Astrocyte (in vitro differentiated cells and primary cell): ENCODE data around the gene ADAMTS17. TPM values are rescaled to one million over a fixed set of nuclear protein-coding genes. Genes with fewer than 3 reads are reported as not detected.

ENCODE experiments used
- DNase-seq: peaks from one replicate; pipeline ENCODE4 v3.0.0-alpha.2; 2010; ENCODE audit warnings: low read depth
- FAIRE-seq: peaks from 2 replicates; lab custom pipeline; 2011; peaks lifted over from hg19 to GRCh38; lab: Jason Lieb, UNC
- H2AFZ ChIP-seq: 2 replicates; pipeline ENCODE4 v1.6.0; 2012; ENCODE audit warnings: low read depth, low read length, inconsistent platforms
- H3K27ac ChIP-seq: 2 replicates; pipeline ENCODE4 v1.5.1; 2011; ENCODE audit warnings: low read depth, low read length, inconsistent platforms
- H3K27me3 ChIP-seq: 2 replicates; pipeline ENCODE4 v1.6.0; 2011; ENCODE audit warnings: low read length, inconsistent platforms; ENCODE audit not compliant: insufficient read depth
- H3K36me3 ChIP-seq: 2 replicates; pipeline ENCODE4 v1.5.1; 2011; ENCODE audit warnings: low read length, inconsistent platforms; ENCODE audit not compliant: insufficient read depth
- H3K4me1 ChIP-seq: 2 replicates; pipeline ENCODE4 v1.5.1; 2011; ENCODE audit warnings: low read length, inconsistent platforms; ENCODE audit not compliant: insufficient read depth
- H3K4me2 ChIP-seq: 2 replicates; pipeline ENCODE4 v1.6.0; 2012; ENCODE audit warnings: low read length, inconsistent platforms
- H3K4me3 ChIP-seq: 2 replicates; pipeline ENCODE4 v1.5.1; 2011; ENCODE audit warnings: low read depth, mild to moderate bottlenecking, low read length, inconsistent platforms; ENCODE audit not compliant: insufficient read depth
- H3K79me2 ChIP-seq: 2 replicates; pipeline ENCODE4 v1.6.0; 2012; ENCODE audit warnings: mild to moderate bottlenecking, low read length, inconsistent platforms; ENCODE audit not compliant: insufficient read depth
- H3K9ac ChIP-seq: 2 replicates; pipeline ENCODE4 v1.6.0; 2012; ENCODE audit warnings: mild to moderate bottlenecking, low read length, inconsistent platforms
- H3K9me3 ChIP-seq: 2 replicates; pipeline ENCODE4 v1.5.1; 2012; ENCODE audit warnings: low read depth, mild to moderate bottlenecking, low read length, inconsistent platforms; ENCODE audit not compliant: insufficient read depth
- H4K20me1 ChIP-seq: 2 replicates; pipeline ENCODE4 v1.6.0; 2012; ENCODE audit warnings: low read length, inconsistent platforms; ENCODE audit not compliant: insufficient read depth
- H3K27ac Mint-ChIP-seq: one replicate; pipeline ENCODE4 v1.8.0; 2021; ENCODE audit warnings: mild to moderate bottlenecking, mixed read lengths; ENCODE audit not compliant: unreplicated experiment
- H3K27me3 Mint-ChIP-seq: one replicate; pipeline ENCODE4 v1.8.0; 2021; ENCODE audit warnings: low read depth, mixed read lengths; ENCODE audit not compliant: unreplicated experiment
- H3K36me3 Mint-ChIP-seq: one replicate; pipeline ENCODE4 v1.8.0; 2021; ENCODE audit warnings: low read depth, mixed read lengths; ENCODE audit not compliant: unreplicated experiment
- H3K4me1 Mint-ChIP-seq: one replicate; pipeline ENCODE4 v1.8.0; 2021; ENCODE audit warnings: low read depth, mixed read lengths; ENCODE audit not compliant: unreplicated experiment
- H3K4me3 Mint-ChIP-seq: one replicate; pipeline ENCODE4 v1.8.0; 2021; ENCODE audit warnings: mild to moderate bottlenecking, moderate library complexity, mixed read lengths; ENCODE audit not compliant: unreplicated experiment
- H3K9me3 Mint-ChIP-seq: one replicate; pipeline ENCODE4 v1.8.0; 2021; ENCODE audit warnings: mild to moderate bottlenecking, mixed read lengths; ENCODE audit not compliant: unreplicated experiment
- EZH2 ChIP-seq: IDR thresholded peaks from 2 replicates; pipeline ENCODE4 v1.6.1; 2012; ENCODE audit warnings: mild to moderate bottlenecking, low read length, inconsistent platforms; ENCODE audit not compliant: insufficient read depth
- total RNA-seq: library from RNA; stranded (reverse); gene quantifications from 2 replicates; pipeline ENCODE4 v1.2.1, GENCODE V29; 2021
- TF ChIP-seq, protein P1 (sequence below): IDR thresholded peaks from 2 replicates; pipeline ENCODE4 v1.5.1; 2011; ENCODE audit warnings: low read depth, mild to moderate bottlenecking, inconsistent platforms, low read length, moderate library complexity; ENCODE audit not compliant: insufficient read depth

Gene ADAMTS17
- total RNA-seq, 1 donor from 2014 or later = 0.27 TPM

GRCh38 chr15:99943466-99943865, 398.3 kb downstream of the ADAMTS17 start:
- Histone ChIP-seq H3K36me3 (no peaks in the 10 kb centered on the region), H3K9ac (no peak overlapping the region), H3K9me3 (peaks cover 8% of the 10 kb centered on the region), H2AFZ (no peak overlapping the region), H3K27ac (no peak overlapping the region), H3K4me1 (no peaks in the 10 kb centered on the region), H3K79me2 (no peaks in the 10 kb centered on the region), H3K4me3 (no peak overlapping the region), H3K27me3 (no peaks in the 10 kb centered on the region), H3K4me2 (no peak overlapping the region), H4K20me1 (no peaks in the 10 kb centered on the region)
- Mint-ChIP-seq H3K4me3 (no peak overlapping the region), H3K4me1 (no peaks in the 10 kb centered on the region), H3K27ac (no peak overlapping the region), H3K36me3 (peaks cover 3% of the 10 kb centered on the region), H3K9me3 (peaks cover 9% of the 10 kb centered on the region), H3K27me3 (peaks cover 5% of the 10 kb centered on the region)
- FAIRE-seq = no peak
- TF ChIP-seq, protein P1, sequence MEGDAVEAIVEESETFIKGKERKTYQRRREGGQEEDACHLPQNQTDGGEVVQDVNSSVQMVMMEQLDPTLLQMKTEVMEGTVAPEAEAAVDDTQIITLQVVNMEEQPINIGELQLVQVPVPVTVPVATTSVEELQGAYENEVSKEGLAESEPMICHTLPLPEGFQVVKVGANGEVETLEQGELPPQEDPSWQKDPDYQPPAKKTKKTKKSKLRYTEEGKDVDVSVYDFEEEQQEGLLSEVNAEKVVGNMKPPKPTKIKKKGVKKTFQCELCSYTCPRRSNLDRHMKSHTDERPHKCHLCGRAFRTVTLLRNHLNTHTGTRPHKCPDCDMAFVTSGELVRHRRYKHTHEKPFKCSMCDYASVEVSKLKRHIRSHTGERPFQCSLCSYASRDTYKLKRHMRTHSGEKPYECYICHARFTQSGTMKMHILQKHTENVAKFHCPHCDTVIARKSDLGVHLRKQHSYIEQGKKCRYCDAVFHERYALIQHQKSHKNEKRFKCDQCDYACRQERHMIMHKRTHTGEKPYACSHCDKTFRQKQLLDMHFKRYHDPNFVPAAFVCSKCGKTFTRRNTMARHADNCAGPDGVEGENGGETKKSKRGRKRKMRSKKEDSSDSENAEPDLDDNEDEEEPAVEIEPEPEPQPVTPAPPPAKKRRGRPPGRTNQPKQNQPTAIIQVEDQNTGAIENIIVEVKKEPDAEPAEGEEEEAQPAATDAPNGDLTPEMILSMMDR = no peak
- TF ChIP-seq EZH2 = no peak
- no peak for DNase-seq

DNA sequence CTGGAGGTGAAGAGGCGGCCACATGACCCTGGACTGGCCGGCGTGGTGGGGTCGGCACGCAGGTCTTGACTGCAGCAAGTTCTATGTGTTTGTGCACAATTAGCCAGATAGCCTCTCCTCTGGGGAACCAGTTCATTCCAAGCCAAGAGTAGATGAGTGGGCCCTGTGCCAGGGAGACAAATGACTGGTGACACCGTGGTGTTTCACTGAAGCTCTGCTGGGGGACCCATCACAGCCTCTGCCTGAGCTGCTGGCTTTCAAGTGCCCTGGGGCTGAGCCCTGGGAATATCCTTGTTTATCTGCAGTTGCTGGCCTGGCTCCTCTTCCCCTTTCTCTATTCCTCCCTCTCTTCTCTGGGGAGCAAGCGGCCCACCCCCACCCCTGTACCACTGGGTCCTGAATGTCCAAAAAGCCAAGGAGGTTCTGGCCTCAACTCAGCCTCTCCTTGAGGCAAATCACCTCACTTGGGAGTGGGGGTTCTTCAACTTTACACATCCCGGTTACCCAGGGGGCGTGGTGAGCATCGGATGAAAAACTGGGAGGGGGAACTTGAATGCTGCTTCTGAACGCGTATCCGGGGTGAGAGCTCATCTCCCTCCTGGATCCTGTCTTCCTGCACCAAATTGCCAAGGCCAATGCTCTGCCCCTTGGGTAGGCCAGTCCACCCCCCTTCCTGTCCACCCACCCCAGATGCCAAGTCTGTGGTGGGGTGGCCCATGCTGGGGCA, 408.9 kb downstream of the ADAMTS17 start:
- no peak overlapping the region for H2AFZ ChIP-seq
- no peaks in the 10 kb centered on the region for H3K36me3 ChIP-seq
- TF ChIP-seq, protein P1 = no peak
- no peak for TF ChIP-seq EZH2
- FAIRE-seq (no peak), DNase-seq (no peak)
- no peaks in the 10 kb centered on the region for H3K9me3 ChIP-seq
- H3K4me1 ChIP-seq = peaks cover 10% of the 10 kb centered on the region
- H3K27me3 ChIP-seq = no peaks in the 10 kb centered on the region
- peaks cover 1% of the 10 kb centered on the region for H3K4me1 Mint-ChIP-seq
- H4K20me1 ChIP-seq = no peaks in the 10 kb centered on the region
- no peak overlapping the region for H3K27ac ChIP-seq
- H3K4me2 ChIP-seq = no peak overlapping the region
- no peaks in the 10 kb centered on the region for H3K79me2 ChIP-seq
- H3K27me3 Mint-ChIP-seq = peaks cover 52% of the 10 kb centered on the region
- H3K9me3 Mint-ChIP-seq = peaks cover 10% of the 10 kb centered on the region
- no peak overlapping the region for H3K27ac Mint-ChIP-seq
- H3K4me3 Mint-ChIP-seq = no peak overlapping the region
- no peak overlapping the region for H3K4me3 ChIP-seq
- no peak overlapping the region for H3K9ac ChIP-seq
- peaks cover 3% of the 10 kb centered on the region for H3K36me3 Mint-ChIP-seq
